Measurements from ENCODE around the gene SLC51B.
A peak's percentile ranks its signal among the peaks of the same experiment; 100 is the strongest.

GRCh38 chr15:65101891-65102708, 56.9 kb downstream of the SLC51B start:
- TF ChIP-seq CTCF (IDR thresholded peaks at IDR 0.05) (peak in 2 of 12 donors; percentile 2 to 6), POLR2A (IDR thresholded peaks at IDR 0.05) (no peak)
